ENCODE measurements around the gene MAP3K9.

The MAP3K9 gene

GRCh38 chr14:70697701-70698100, 111.6 kb downstream of the MAP3K9 start:
- DNase-seq, result no peak

- no peak for DNase-seq
Observed at GRCh38 chr14:70696026-70696425, 113.3 kb downstream of the MAP3K9 start.

GRCh38 chr14:70692210-70692609, 117.1 kb downstream of the MAP3K9 start:
- no peak for DNase-seq

- DNase-seq, result no peak
Observed at GRCh38 chr14:70685474-70686197, 123.7 kb downstream of the MAP3K9 start.

GRCh38 chr14:70683983-70684382, 125.3 kb downstream of the MAP3K9 start:
- no peak for DNase-seq

- DNase-seq, result no peak
Observed at GRCh38 chr14:70680748-70681147, 128.6 kb downstream of the MAP3K9 start.

GRCh38 chr14:70677341-70677740, 132.0 kb downstream of the MAP3K9 start:
- no peak for DNase-seq

All from right forelimb (tissue), 1 donor.